Omental fat pad (tissue), 4 donors: ENCODE results near the gene ZNF804A. TPM values are rescaled to one million over a fixed set of nuclear protein-coding genes. Genes with fewer than 3 reads are reported as not detected.

Experiments used
- ATAC-seq: fragments of 150-250 bp; one replicate; pipeline ENCODE4 v1.9.1; 2016; ENCODE audit warnings: mild to moderate bottlenecking, moderate library complexity; ENCODE audit not compliant: low FRiP score
- DNase-seq: peaks from one replicate; pipeline ENCODE4 v3.0.0-alpha.2; 2019; ENCODE audit warnings: low spot score
- total RNA-seq, 4 donors: library from RNA; depleted of rRNA; stranded (reverse); fragments of >200 nt; gene quantifications; one replicate each; pipeline ENCODE4 v1.1.0, GENCODE V29; 2016
- TF ChIP-seq, protein P1 (sequence below), 3 donors: fragments of 450-650 bp; IDR thresholded peaks; one replicate each; pipeline ENCODE4 v1.5.1; 2016 to 2017; ENCODE audit warnings: antibody characterized with exemption in 3 of 3, mild to moderate bottlenecking in 3 of 3, moderate library complexity in 2 of 3

The ZNF804A gene
- total RNA-seq, 4 donors from 2014 or later = 0.09 to 0.79 (median 0.60) TPM; not detected in 1

- TF ChIP-seq, protein P1, sequence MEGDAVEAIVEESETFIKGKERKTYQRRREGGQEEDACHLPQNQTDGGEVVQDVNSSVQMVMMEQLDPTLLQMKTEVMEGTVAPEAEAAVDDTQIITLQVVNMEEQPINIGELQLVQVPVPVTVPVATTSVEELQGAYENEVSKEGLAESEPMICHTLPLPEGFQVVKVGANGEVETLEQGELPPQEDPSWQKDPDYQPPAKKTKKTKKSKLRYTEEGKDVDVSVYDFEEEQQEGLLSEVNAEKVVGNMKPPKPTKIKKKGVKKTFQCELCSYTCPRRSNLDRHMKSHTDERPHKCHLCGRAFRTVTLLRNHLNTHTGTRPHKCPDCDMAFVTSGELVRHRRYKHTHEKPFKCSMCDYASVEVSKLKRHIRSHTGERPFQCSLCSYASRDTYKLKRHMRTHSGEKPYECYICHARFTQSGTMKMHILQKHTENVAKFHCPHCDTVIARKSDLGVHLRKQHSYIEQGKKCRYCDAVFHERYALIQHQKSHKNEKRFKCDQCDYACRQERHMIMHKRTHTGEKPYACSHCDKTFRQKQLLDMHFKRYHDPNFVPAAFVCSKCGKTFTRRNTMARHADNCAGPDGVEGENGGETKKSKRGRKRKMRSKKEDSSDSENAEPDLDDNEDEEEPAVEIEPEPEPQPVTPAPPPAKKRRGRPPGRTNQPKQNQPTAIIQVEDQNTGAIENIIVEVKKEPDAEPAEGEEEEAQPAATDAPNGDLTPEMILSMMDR (IDR thresholded peaks at IDR 0.05) = no peak
- DNase-seq = no peak
- no peak for ATAC-seq
Observed at GRCh38 chr2:184780944-184781343, 182.6 kb downstream of the ZNF804A start.

DNA sequence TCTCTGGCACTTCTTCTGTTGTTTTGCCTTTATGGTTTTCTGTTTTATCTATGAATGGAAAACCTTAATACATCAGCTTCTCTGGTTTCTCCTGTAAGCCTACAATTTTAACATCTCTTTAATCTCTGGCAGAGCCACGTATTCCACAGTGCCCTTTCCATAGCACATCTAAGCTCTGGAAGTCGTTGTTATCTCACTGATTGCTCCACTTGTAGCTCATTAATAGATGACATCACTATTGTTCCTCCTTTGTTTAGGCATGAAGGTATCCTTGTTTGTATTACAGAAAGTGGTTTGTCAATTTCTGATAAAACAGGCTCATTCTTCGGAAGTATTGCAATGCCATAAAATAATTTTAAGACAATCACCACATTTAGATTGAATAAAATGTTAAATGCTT lies 185.2 kb downstream of the ZNF804A start:
- no peak for ATAC-seq
- DNase-seq = no peak
- TF ChIP-seq, protein P1 (IDR thresholded peaks at IDR 0.05) = no peak

DNA sequence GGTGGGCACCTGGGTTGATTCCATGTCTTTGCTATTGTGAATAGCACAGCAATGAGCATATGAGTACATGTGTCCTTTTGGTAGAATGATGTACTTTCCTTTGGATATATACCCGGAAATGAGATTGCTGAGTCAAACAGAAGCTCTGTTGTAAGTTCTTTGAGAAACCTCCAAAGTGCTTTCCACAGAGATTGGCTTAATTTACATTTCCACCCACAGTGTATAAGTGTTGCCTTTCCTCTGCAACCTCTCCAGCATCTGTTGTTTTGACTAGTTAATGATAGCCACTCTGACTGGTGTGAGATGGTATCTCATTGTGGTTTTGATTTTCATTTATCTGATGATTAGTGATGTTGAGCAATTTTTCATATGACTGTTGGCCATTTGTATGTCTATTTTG lies 194.8 kb downstream of the ZNF804A start:
- DNase-seq = no peak
- ATAC-seq = no peak
- TF ChIP-seq, protein P1 (IDR thresholded peaks at IDR 0.05) = no peak

- TF ChIP-seq, protein P1 (IDR thresholded peaks at IDR 0.05) = no peak
- DNase-seq (no peak), ATAC-seq (no peak)
Observed at GRCh38 chr2:184799379-184799778, 201.1 kb downstream of the ZNF804A start.

DNA sequence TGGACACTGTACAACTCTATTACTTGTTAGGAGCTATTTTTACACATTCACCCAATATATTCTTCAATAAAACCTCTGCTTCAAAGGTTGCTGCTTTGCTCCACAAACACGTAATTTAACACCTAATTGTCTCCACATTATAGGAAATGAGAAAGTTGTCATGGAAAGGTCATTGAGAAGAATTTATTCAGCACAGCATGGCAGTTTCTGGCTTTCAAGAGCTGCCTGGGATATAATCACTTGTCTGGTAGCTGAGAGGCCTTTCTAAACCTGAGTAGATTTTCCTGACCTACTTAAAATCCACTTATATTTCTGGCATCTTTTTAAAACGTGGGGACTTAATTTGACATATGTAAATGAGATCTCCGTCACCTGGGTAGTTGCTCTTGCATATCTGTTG lies 216.1 kb downstream of the ZNF804A start:
- TF ChIP-seq, protein P1 (IDR thresholded peaks at IDR 0.05) = no peak
- ATAC-seq = no peak
- DNase-seq = no peak

GRCh38 chr2:184815824-184816223 lies 217.5 kb downstream of the ZNF804A start:
- ATAC-seq = no peak

GRCh38 chr2:184824597-184824996 lies 226.3 kb downstream of the ZNF804A start:
- DNase-seq (no peak), ATAC-seq (no peak)
- TF ChIP-seq, protein P1 (IDR thresholded peaks at IDR 0.05) = no peak

More at GRCh38 chr2:184815824-184816223, 217.5 kb downstream of the ZNF804A start:
- DNase-seq = no peak
- TF ChIP-seq, protein P1 (IDR thresholded peaks at IDR 0.05) = no peak
